MCF 10A (cell line): ENCODE results near the gene SNAP47. TPM values are rescaled to one million over a fixed set of nuclear protein-coding genes. Genes with fewer than 3 reads are reported as not detected.
A peak's percentile ranks its signal among the peaks of the same experiment; 100 is the strongest.

Experiments
- BruUV-seq: library from RNA; stranded (reverse); fragments of 400-500 nt; replicated peaks from 2 replicates; lab custom pipeline; 2021; lab: Mats Ljungman, UMichigan
- CTCF ChIA-PET: fragments of 300-600 bp; sonication (Branson Sonifier 250); formaldehyde crosslinking; extraction: SDS; loops from one replicate; lab custom pipeline; 2021; ENCODE audit warnings: antibody characterized with exemption, inconsistent platforms; lab: Yijun Ruan, JAX
- POLR2A ChIA-PET: fragments of 300-600, 350-650 bp; sonication (Branson Sonifier 250); formaldehyde crosslinking; extraction: SDS; loops from one replicate; lab custom pipeline; 2020; ENCODE audit warnings: antibody characterized with exemption, inconsistent platforms; lab: Yijun Ruan, JAX
- DNase-seq: peaks from one replicate; pipeline ENCODE4 v3.0.0-alpha.2; 2018; ENCODE audit not compliant: unreplicated experiment
- H3K27ac Mint-ChIP-seq: one replicate; pipeline ENCODE4 v1.8.0; 2022; ENCODE audit warnings: mild to moderate bottlenecking, low read depth, mixed read lengths; ENCODE audit not compliant: unreplicated experiment
- H3K27me3 Mint-ChIP-seq: one replicate; pipeline ENCODE4 v1.8.0; 2022; ENCODE audit warnings: mixed read lengths; ENCODE audit not compliant: insufficient read depth, unreplicated experiment
- H3K36me3 Mint-ChIP-seq: one replicate; pipeline ENCODE4 v1.8.0; 2022; ENCODE audit warnings: mild to moderate bottlenecking, moderate library complexity, mixed read lengths; ENCODE audit not compliant: insufficient read depth, unreplicated experiment
- H3K4me1 Mint-ChIP-seq: one replicate; pipeline ENCODE4 v1.8.0; 2022; ENCODE audit warnings: mixed read lengths; ENCODE audit not compliant: insufficient read depth, unreplicated experiment
- H3K4me3 Mint-ChIP-seq: one replicate; pipeline ENCODE4 v1.8.0; 2022; ENCODE audit warnings: mild to moderate bottlenecking, moderate library complexity, mixed read lengths; ENCODE audit not compliant: unreplicated experiment
- H3K9me3 Mint-ChIP-seq: one replicate; pipeline ENCODE4 v1.8.0; 2022; ENCODE audit warnings: mixed read lengths; ENCODE audit not compliant: unreplicated experiment
- CTCF ChIP-seq: fragments of 200-600 bp; IDR thresholded peaks from one replicate; pipeline ENCODE4 v1.8.0; 2022; ENCODE audit warnings: antibody characterized with exemption, mild to moderate bottlenecking; ENCODE audit not compliant: unreplicated experiment
- intact Hi-C: fragments of 100-400 bp; cut with micrococcal nuclease; formaldehyde crosslinking; loops from 2 replicates; pipeline ENCODE4 v1.14.1; 2022
- total RNA-seq: library from RNA; stranded (reverse); gene quantifications from 2 replicates; pipeline ENCODE4 v1.2.3, GENCODE V29; 2022

SNAP47 gene
- total RNA-seq, 1 experiment from 2014 or later, result 44.0 TPM

DNA sequence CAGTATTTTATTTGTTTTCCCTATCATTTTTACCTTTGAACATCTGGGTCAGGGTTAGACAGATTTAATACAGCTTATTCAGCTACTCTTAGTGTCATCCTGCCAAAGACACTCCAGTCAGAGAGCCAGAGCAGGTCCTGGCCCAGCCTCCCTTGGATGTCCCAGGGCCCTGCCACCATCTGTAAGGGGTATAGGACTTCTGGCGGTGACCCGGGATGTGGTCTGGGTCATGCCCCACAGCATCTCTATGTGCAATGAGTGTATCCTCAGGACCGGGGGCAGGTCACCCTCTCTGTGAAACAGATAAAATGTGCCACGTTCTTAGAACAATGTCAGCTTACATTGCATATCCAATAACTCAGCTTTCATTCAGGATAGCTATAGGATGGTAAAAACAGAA is 42.4 kb downstream of the SNAP47 start:
- CTCF ChIA-PET, result interaction anchor here (1.0 to 1.2 kb wide), 2 partner anchors 14 to 296 kb away, joined by 3 to 4 read pairs; no protein-coding TSS in a partner anchor
- BruUV-seq, result no TSS peak
- no peak for DNase-seq
- TF ChIP-seq CTCF, result no peak
- H3K27me3 Mint-ChIP-seq, result no peaks in the 10 kb centered on the region
- POLR2A ChIA-PET, result interaction anchor here (0.6 to 1.4 kb wide), 6 partner anchors 8 to 499 kb away, joined by 3 read pairs; no protein-coding TSS in a partner anchor
- H3K4me1 Mint-ChIP-seq, result no peaks in the 10 kb centered on the region
- no peak overlapping the region for H3K4me3 Mint-ChIP-seq
- H3K36me3 Mint-ChIP-seq, result peaks cover 25% of the 10 kb centered on the region
- no peaks in the 10 kb centered on the region for H3K9me3 Mint-ChIP-seq
- intact Hi-C loops, result no loop called here
- H3K27ac Mint-ChIP-seq, result no peak overlapping the region

DNA sequence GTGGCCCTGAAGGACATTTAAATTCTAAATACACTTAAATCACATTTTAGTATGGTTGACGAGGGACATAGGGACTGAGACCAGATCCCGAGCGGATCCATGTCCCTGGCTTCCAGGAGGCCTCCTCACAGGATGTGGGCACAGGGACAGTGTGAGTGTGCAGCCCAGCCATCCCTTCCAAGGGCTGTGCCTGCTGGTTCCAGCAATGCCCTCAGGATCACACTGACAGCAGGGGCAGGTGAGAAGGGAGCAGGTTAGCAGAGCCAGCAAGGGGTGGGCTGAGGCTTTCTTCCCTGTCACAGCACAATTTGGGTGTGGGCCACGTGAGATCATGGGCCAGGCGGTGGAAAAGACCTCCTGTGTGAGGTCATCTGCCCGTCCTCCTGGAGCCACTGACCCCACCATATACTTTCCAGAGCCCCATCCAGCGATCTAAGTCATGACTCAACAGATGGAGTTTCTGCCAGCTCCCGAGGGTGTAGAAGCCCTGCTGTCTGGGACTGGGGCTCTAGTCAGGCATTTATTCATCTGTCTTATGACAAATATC is 43.2 kb downstream of the SNAP47 start:
- Mint-ChIP-seq H3K9me3 (no peaks in the 10 kb centered on the region), H3K4me3 (no peak overlapping the region), H3K27ac (no peak overlapping the region), H3K36me3 (peaks cover 23% of the 10 kb centered on the region), H3K27me3 (no peaks in the 10 kb centered on the region), H3K4me1 (no peaks in the 10 kb centered on the region)
- BruUV-seq, result no TSS peak
- TF ChIP-seq CTCF, result no peak
- POLR2A ChIA-PET, result interaction anchor here (0.7 to 1.4 kb wide), 5 partner anchors 10 to 500 kb away, joined by 3 to 6 read pairs (median 3); no protein-coding TSS in a partner anchor
- CTCF ChIA-PET, result interaction anchor here (1.0 to 1.2 kb wide), 4 partner anchors 15 to 302 kb away, joined by 3 to 5 read pairs (median 4); no protein-coding TSS in a partner anchor
- peak; percentile 57 for DNase-seq
- intact Hi-C loops, result no loop called here

- POLR2A ChIA-PET, result interaction anchor here (0.8 to 1.1 kb wide), 3 partner anchors 11 to 44 kb away, joined by 3 to 6 read pairs (median 3); partner anchors contain the start of gene JMJD4
- no peak for TF ChIP-seq CTCF
- Mint-ChIP-seq H3K36me3 (peaks cover 17% of the 10 kb centered on the region), H3K4me3 (no peak overlapping the region), H3K4me1 (no peaks in the 10 kb centered on the region), H3K27me3 (no peaks in the 10 kb centered on the region), H3K9me3 (no peaks in the 10 kb centered on the region), H3K27ac (no peak overlapping the region)
- BruUV-seq, result no TSS peak
- no peak for DNase-seq
- CTCF ChIA-PET, result interaction anchor here (0.5 to 5.7 kb wide), 7 partner anchors 12 to 301 kb away, joined by 3 to 22 read pairs (median 4); no protein-coding TSS in a partner anchor
- intact Hi-C loops, result no loop called here
These were observed 43.8 kb downstream of the SNAP47 start for GRCh38 chr1:227779021-227779441.

DNA sequence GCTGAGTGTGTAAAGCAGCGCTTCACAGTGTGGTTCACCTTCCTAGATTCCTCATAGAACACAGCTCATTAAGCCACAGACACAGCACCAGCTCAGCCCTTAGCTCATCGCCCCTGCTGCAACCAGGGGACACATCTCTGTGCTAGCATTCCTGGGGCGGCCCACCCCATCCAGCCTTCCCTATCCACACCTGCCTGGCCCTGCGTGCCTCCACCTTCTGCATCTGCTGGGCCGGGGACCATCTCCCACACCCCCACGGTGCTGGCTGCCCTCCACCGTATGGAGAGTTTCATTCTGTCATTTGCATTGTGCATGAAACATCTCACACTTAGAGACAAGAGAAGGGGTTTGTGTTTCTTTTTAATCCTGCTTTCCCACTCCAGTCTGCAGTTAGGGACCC is 44.5 kb downstream of the SNAP47 start:
- Mint-ChIP-seq H3K4me3 (no peak overlapping the region), H3K27ac (no peak overlapping the region), H3K36me3 (peaks cover 16% of the 10 kb centered on the region), H3K27me3 (no peaks in the 10 kb centered on the region), H3K9me3 (no peaks in the 10 kb centered on the region), H3K4me1 (no peaks in the 10 kb centered on the region)
- BruUV-seq, result no TSS peak
- CTCF ChIA-PET, result interaction anchor here (0.5 to 5.7 kb wide), 7 partner anchors 11 to 220 kb away, joined by 3 to 22 read pairs (median 3); no protein-coding TSS in a partner anchor
- TF ChIP-seq CTCF, result no peak
- POLR2A ChIA-PET, result interaction anchor here (1.0 to 1.1 kb wide), 2 partner anchors 11 to 45 kb away, joined by 3 read pairs; partner anchors contain the start of gene JMJD4
- intact Hi-C loops, result no loop called here
- DNase-seq, result no peak
